ENCODE results near the gene HOXA5.

HOXA5 gene

GRCh38 chr7:27182861-27183681 is 39.6 kb upstream of the HOXA5 start:
- DNase-seq (ENCODE audit: insufficient read length, low spot score) = no peak
- no peak for FAIRE-seq

GRCh38 chr7:27182285-27182841 is 38.9 kb upstream of the HOXA5 start:
- TF ChIP-seq SPI1 (IDR thresholded peaks at IDR 0.05; ENCODE audit: low read depth, low read length) (no peak), PAX5 (IDR thresholded peaks at IDR 0.05; ENCODE audit: insufficient read depth, low read length, severe bottlenecking) (no peak), POLR2A (IDR thresholded peaks at IDR 0.05; ENCODE audit: low read depth, low read length) (no peak), TAF1 (IDR thresholded peaks at IDR 0.05; ENCODE audit: low read depth, low read length) (no peak), POLR2AphosphoS5 (IDR thresholded peaks at IDR 0.05; ENCODE audit: low read depth, low read length) (no peak), POU2F2 (IDR thresholded peaks at IDR 0.05; ENCODE audit: low read depth, low read length) (no peak)
- DNase-seq (ENCODE audit: insufficient read length, low spot score) (no peak), FAIRE-seq (no peak)

More at GRCh38 chr7:27182861-27183681, 39.6 kb upstream of the HOXA5 start:
- no peak for TF ChIP-seq PAX5 (IDR thresholded peaks at IDR 0.05; ENCODE audit: insufficient read depth, low read length, severe bottlenecking)
- TF ChIP-seq TAF1 (IDR thresholded peaks at IDR 0.05; ENCODE audit: low read depth, low read length) = no peak
- TF ChIP-seq POLR2A (IDR thresholded peaks at IDR 0.05; ENCODE audit: low read depth, low read length) = no peak
- TF ChIP-seq POU2F2 (IDR thresholded peaks at IDR 0.05; ENCODE audit: low read depth, low read length) = no peak
- TF ChIP-seq SPI1 (IDR thresholded peaks at IDR 0.05; ENCODE audit: low read depth, low read length) = no peak
- TF ChIP-seq POLR2AphosphoS5 (IDR thresholded peaks at IDR 0.05; ENCODE audit: low read depth, low read length) = no peak

DNA sequence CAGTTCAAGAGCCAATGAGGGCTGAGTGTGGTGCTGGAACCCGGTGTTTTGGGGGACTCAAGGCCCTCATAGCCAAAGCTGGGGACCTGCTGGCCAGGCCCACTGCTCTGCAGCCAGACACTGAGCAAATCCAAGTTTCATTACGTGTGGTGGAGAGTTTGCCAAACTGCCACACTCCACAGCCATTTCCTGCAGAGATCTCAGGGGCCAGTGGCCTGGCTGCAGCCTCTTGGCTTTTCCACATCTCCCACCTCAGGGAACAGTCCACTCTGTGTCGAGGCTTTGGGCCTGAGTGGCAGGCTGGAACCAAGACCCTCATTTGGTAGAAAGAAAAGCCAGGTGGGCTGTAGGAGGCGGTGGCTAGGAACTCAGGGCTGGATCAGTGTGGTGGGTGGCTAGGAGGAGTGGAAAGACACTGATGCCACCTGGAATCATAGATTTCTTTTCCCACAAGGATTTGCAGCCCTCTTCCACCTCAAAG is 38.4 kb upstream of the HOXA5 start:
- no peak for FAIRE-seq
- DNase-seq (ENCODE audit: insufficient read length, low spot score) = no peak
- TF ChIP-seq POLR2A (IDR thresholded peaks at IDR 0.05; ENCODE audit: low read depth, low read length) (no peak), POU2F2 (IDR thresholded peaks at IDR 0.05; ENCODE audit: low read depth, low read length) (no peak), SPI1 (IDR thresholded peaks at IDR 0.05; ENCODE audit: low read depth, low read length) (no peak), POLR2AphosphoS5 (IDR thresholded peaks at IDR 0.05; ENCODE audit: low read depth, low read length) (no peak)

DNA sequence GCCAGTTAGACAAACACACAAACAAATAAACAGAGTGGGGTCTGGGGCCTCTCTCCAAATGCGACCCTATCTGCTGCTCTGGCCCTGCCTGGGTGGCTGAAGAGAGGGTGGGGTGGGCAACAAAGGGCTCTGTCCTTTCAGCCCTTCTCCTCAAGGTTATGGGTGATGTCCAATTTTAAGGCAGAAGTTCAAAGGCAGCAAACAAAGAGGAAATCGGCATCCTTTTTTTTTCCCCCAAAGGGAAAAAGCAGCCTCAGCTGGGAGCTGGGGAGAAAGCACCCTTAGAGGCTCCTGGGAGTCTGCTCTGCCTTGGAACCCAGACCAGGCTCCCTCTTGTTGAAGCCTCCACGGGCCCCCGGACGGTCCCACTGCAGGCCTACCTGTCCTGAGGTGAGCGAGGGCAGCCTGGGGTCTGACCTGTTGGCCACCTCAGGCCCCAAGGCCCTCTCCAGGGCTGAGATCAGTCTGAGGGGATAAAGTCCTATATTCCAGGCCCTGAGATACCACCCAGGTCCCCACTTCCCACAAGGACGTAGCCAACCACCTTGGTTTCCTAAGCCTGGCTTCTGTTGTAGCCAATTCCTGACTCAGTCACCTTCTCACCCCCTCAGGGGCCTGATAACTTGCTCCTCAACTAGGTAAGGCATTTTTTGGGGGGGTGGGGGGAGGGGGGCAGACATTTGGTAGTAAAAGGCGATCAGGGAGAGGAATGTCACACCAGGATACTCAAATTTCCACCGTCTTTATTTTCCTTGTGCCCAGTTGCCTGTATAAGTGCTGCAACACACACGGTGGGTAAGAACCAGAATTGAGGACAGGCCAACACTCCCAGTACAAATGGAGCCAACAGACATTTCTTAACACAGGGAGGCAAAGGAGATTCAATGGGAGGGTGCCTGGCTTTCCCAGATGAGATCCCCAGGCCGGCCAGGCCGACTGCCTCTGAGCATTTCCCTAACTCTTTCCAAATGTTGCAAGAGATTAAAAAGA is 37.2 kb upstream of the HOXA5 start:
- no peak for TF ChIP-seq POLR2A (IDR thresholded peaks at IDR 0.05; ENCODE audit: low read depth, low read length)
- TF ChIP-seq POU2F2 (IDR thresholded peaks at IDR 0.05; ENCODE audit: low read depth, low read length) = no peak
- TF ChIP-seq PAX5 (IDR thresholded peaks at IDR 0.05; ENCODE audit: insufficient read depth, low read length, severe bottlenecking) = no peak
- no peak for TF ChIP-seq TAF1 (IDR thresholded peaks at IDR 0.05; ENCODE audit: low read depth, low read length)
- no peak for TF ChIP-seq POLR2AphosphoS5 (IDR thresholded peaks at IDR 0.05; ENCODE audit: low read depth, low read length)
- TF ChIP-seq SPI1 (IDR thresholded peaks at IDR 0.05; ENCODE audit: low read depth, low read length) = no peak
- FAIRE-seq (no peak), DNase-seq (ENCODE audit: insufficient read length, low spot score) (no peak)

- no peak for TF ChIP-seq PAX5 (IDR thresholded peaks at IDR 0.05; ENCODE audit: insufficient read depth, low read length, severe bottlenecking)
- TF ChIP-seq POLR2AphosphoS5 (IDR thresholded peaks at IDR 0.05; ENCODE audit: low read depth, low read length) = no peak
- no peak for TF ChIP-seq TAF1 (IDR thresholded peaks at IDR 0.05; ENCODE audit: low read depth, low read length)
- no peak for TF ChIP-seq POLR2A (IDR thresholded peaks at IDR 0.05; ENCODE audit: low read depth, low read length)
- TF ChIP-seq POU2F2 (IDR thresholded peaks at IDR 0.05; ENCODE audit: low read depth, low read length) = no peak
- TF ChIP-seq SPI1 (IDR thresholded peaks at IDR 0.05; ENCODE audit: low read depth, low read length) = no peak
- no peak for FAIRE-seq
- no peak for DNase-seq (ENCODE audit: insufficient read length, low spot score)
These were observed 36.3 kb upstream of the HOXA5 start for GRCh38 chr7:27179503-27180430.

GRCh38 chr7:27179030-27179429 is 35.5 kb upstream of the HOXA5 start:
- FAIRE-seq (no peak), DNase-seq (ENCODE audit: insufficient read length, low spot score) (no peak)
- TF ChIP-seq TAF1 (IDR thresholded peaks at IDR 0.05; ENCODE audit: low read depth, low read length) = no peak
- TF ChIP-seq POU2F2 (IDR thresholded peaks at IDR 0.05; ENCODE audit: low read depth, low read length) = no peak
- no peak for TF ChIP-seq POLR2AphosphoS5 (IDR thresholded peaks at IDR 0.05; ENCODE audit: low read depth, low read length)
- no peak for TF ChIP-seq POLR2A (IDR thresholded peaks at IDR 0.05; ENCODE audit: low read depth, low read length)

- TF ChIP-seq POLR2AphosphoS5 (IDR thresholded peaks at IDR 0.05; ENCODE audit: low read depth, low read length) = no peak
- TF ChIP-seq TAF1 (IDR thresholded peaks at IDR 0.05; ENCODE audit: low read depth, low read length) = no peak
- TF ChIP-seq PAX5 (IDR thresholded peaks at IDR 0.05; ENCODE audit: insufficient read depth, low read length, severe bottlenecking) = no peak
- no peak for TF ChIP-seq POLR2A (IDR thresholded peaks at IDR 0.05; ENCODE audit: low read depth, low read length)
- DNase-seq (ENCODE audit: insufficient read length, low spot score) = no peak
- no peak for FAIRE-seq
These were observed 34.9 kb upstream of the HOXA5 start for GRCh38 chr7:27178366-27178765.

DNA sequence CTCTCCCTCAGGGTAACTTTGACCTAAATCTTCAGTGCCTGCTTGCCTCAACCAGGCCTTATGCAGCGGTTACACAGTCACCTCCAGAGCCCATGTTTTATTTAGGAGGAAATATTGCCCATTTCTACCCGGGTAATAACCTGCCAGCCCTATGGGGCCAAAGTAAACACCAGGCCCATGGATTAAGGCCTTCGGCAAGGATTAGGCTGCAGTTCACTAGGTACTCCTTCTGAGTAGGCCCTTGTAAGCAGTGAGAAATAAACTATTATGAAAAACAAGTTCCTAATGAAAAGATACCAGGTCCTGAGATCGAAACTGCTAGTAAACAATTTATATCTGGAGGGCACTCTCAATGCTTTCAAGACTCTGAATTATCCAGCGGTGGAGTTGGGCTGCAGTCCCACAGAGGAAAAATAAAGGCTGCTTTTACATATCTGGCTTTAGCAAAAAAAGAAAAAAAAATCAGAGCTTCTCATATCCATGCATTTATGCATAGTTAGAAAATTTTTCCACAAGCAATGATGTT is 34.4 kb upstream of the HOXA5 start:
- TF ChIP-seq POLR2A (IDR thresholded peaks at IDR 0.05; ENCODE audit: low read depth, low read length) = no peak
- TF ChIP-seq POLR2AphosphoS5 (IDR thresholded peaks at IDR 0.05; ENCODE audit: low read depth, low read length) = no peak
- TF ChIP-seq PAX5 (IDR thresholded peaks at IDR 0.05; ENCODE audit: insufficient read depth, low read length, severe bottlenecking) = no peak
- no peak for TF ChIP-seq SPI1 (IDR thresholded peaks at IDR 0.05; ENCODE audit: low read depth, low read length)
- TF ChIP-seq POU2F2 (IDR thresholded peaks at IDR 0.05; ENCODE audit: low read depth, low read length) = no peak
- no peak for TF ChIP-seq TAF1 (IDR thresholded peaks at IDR 0.05; ENCODE audit: low read depth, low read length)
- no peak for FAIRE-seq
- no peak for DNase-seq (ENCODE audit: insufficient read length, low spot score)

All from GM12891 (cell line).